Pancreas (tissue), 10 donors: ENCODE results near the gene GALNT17. TPM values are rescaled to one million over a fixed set of nuclear protein-coding genes. Genes with fewer than 3 reads are reported as not detected.

ENCODE experiments used
- ATAC-seq, 4 donors: fragments of 200-7000 bp; cut with Tn5 transposase; one replicate each; pipeline versions ENCODE4 v1.8.0 to v1.9.1; 2020; ENCODE audit warnings: mild to moderate bottlenecking in 4 of 4, moderate library complexity in 4 of 4
- DNase-seq, 6 donors: peaks; one replicate each; pipeline ENCODE4 v3.0.0-alpha.2; 2020
- FAIRE-seq: peaks from 2 replicates; lab custom pipeline; 2012; peaks lifted over from hg19 to GRCh38; lab: Jason Lieb, UNC
- H3K27ac ChIP-seq, 4 donors: fragments of 200-600 bp; sonication (generic); 1 replicate in 3 of 4; 2 replicates in 1 of 4; pipeline versions ENCODE4 v1.5.0 to v1.8.0; 2020
- H3K27me3 ChIP-seq, 4 donors: fragments of 200-600 bp; one replicate each; pipeline ENCODE4 v1.8.0; 2021
- H3K36me3 ChIP-seq, 3 donors: fragments of 200-600 bp; sonication (generic) in 1 of 3; one replicate each; pipeline versions ENCODE4 v1.5.0 to v1.8.0; 2020 to 2021
- H3K4me1 ChIP-seq, 3 donors: fragments of 200-600 bp; one replicate each; pipeline ENCODE4 v1.8.0; 2021
- H3K4me3 ChIP-seq, 4 donors: fragments of 200-600 bp; sonication (generic) in 2 of 4; one replicate each; pipeline versions ENCODE4 v1.5.0 to v1.8.0; 2020 to 2021
- H3K9me3 ChIP-seq, 4 donors: fragments of 200-600 bp; one replicate each; pipeline ENCODE4 v1.8.0; 2021
- CTCF ChIP-seq, 4 donors: fragments of 200-600 bp; sonication (generic) in 3 of 4; IDR thresholded peaks; one replicate each; pipeline versions ENCODE4 v1.5.0 to v1.8.0; 2021; ENCODE audit warnings: antibody characterized with exemption in 4 of 4
- WGBS, 2 donors: extraction: QIAGEN DNeasy Blood & Tissue Kit; methylation state at CpG; one replicate each; pipeline ENCODE4 v1.1.7; 2013; 5-methylcytosine and 5-hydroxymethylcytosine counted together
- intact Hi-C, 3 donors: fragments of 100-400 bp; cut with DNase I; formaldehyde crosslinking; loops; one replicate each; pipeline versions ENCODE4 v1.11.1 to v1.14.2; 2022
- microRNA-seq, 2 donors: library from miRNA; unstranded; fragments of <30 nt; microRNA quantifications; one replicate each; pipeline versions ENCODE4 to v1.1.0, GENCODE V29; 2019 to 2020
- polyA plus RNA-seq, 2 donors: library from polyadenylated mRNA; stranded (reverse); fragments of 200-250 nt; gene quantifications; one replicate each; pipeline ENCODE4 v1.2.3, GENCODE V29; 2013
- total RNA-seq, 6 donors: library from RNA; stranded (reverse); fragmentation: NEBNext Ultra II Directional in 4 of 6; extraction: Animal tissue kit (Norgen Biotek cat#: 25700) in 4 of 6; gene quantifications; one replicate each; pipeline versions ENCODE4 v1.2.1 to v1.2.4, GENCODE V29; 2021 to 2023
- donor health status: healthy with polysubstance abuse.
- donor health status: DM: no; HTN: no; CAD: no; lungs with moderate emphysema.
- donor health status: DM: no; HTN: no; CAD: no.
- donor health status: control.
- donor health status: control.
- donor health status: Bipolar disorder and iron deficiency.
- donor health status: DM: yes; HTN: yes; CAD: no.
- donor health status: DM: no; HTN: no; CAD: no.
- donor health status: DM: no; HTN: no; CAD: no.
- donor health status: DM: yes; HTN: yes; CAD: no.

Gene GALNT17
- total and polyA plus RNA-seq, 8 donors: 0.70 to 4.6 (median 2.9) TPM

GRCh38 chr7:71754828-71755227 is 622.9 kb downstream of the GALNT17 start:
- no peak for DNase-seq
- H3K4me1 ChIP-seq: peaks cover 0 to 4% (median 0%) of the 10 kb centered on the region in 3 donors
- no peak overlapping the region for H3K4me3 ChIP-seq
- no peaks in the 10 kb centered on the region for H3K36me3 ChIP-seq
- no peak for TF ChIP-seq CTCF (IDR thresholded peaks at IDR 0.05)
- intact Hi-C loops: loop anchor here in 1 of 3 donors (5.0 kb wide), 1 partner anchor 737 kb away; no protein-coding TSS in a partner anchor
- H3K27me3 ChIP-seq: no peaks in the 10 kb centered on the region
- H3K27ac ChIP-seq: no peak overlapping the region
- no peak for FAIRE-seq
- ATAC-seq: no peak
- H3K9me3 ChIP-seq: no peaks in the 10 kb centered on the region
- WGBS, 2 donors: 63 to 80% methylated on average over 4 of the region's 4 CpGs

- no peak for TF ChIP-seq CTCF (IDR thresholded peaks at IDR 0.05)
- no peaks in the 10 kb centered on the region for H3K27me3 ChIP-seq
- DNase-seq (no peak), ATAC-seq (no peak), FAIRE-seq (no peak)
- no peak overlapping the region for H3K4me3 ChIP-seq
- H3K9me3 ChIP-seq: no peaks in the 10 kb centered on the region
- no peaks in the 10 kb centered on the region for H3K36me3 ChIP-seq
- H3K27ac ChIP-seq: no peak overlapping the region
- intact Hi-C loops: no loop called here
- no peaks in the 10 kb centered on the region for H3K4me1 ChIP-seq
Measured at GRCh38 chr7:71761336-71761735, 629.4 kb downstream of the GALNT17 start.

Small RNA genes lying within 50 kb of the gene (microRNA-seq; reads per million reads assigned to microRNA genes)
- gene MIR3914-1 (0 reads per million in 2 donors), gene MIR3914-2 (0 reads per million in 2 donors)
